GM12865 (cell line): ENCODE data around the gene MTM1.

ENCODE experiments used
- DNase-seq: peaks from one replicate; pipeline ENCODE4 v3.0.0; 2010; ENCODE audit warnings: low read depth
- H3K4me3 ChIP-seq: 2 replicates; pipeline ENCODE4 v1.5.1; 2011; ENCODE audit warnings: mild to moderate bottlenecking, low read depth, low read length, control low read depth
- CTCF ChIP-seq: IDR thresholded peaks from 2 replicates; pipeline ENCODE4 v1.5.1; 2011; ENCODE audit warnings: low read length, control low read depth, low read depth, inconsistent platforms; ENCODE audit not compliant: insufficient read depth; ENCODE audit errors: missing control alignments

Gene MTM1

GRCh38 chrX:150683112-150683511, 114.7 kb downstream of the MTM1 start:
- no peak for DNase-seq
- TF ChIP-seq CTCF, result no peak
- H3K4me3 ChIP-seq, result no peak overlapping the region

- no peak overlapping the region for H3K4me3 ChIP-seq
- TF ChIP-seq CTCF, result peak; percentile 50
- DNase-seq, result peak; percentile 52
Measured at GRCh38 chrX:150683536-150684146, 115.2 kb downstream of the MTM1 start.

- no peak for DNase-seq
Measured at GRCh38 chrX:150688911-150689451, 120.6 kb downstream of the MTM1 start.

GRCh38 chrX:150690126-150690525, 121.7 kb downstream of the MTM1 start:
- no peak overlapping the region for H3K4me3 ChIP-seq
- DNase-seq, result no peak
- TF ChIP-seq CTCF, result no peak

More at GRCh38 chrX:150688911-150689451, 120.6 kb downstream of the MTM1 start:
- no peak overlapping the region for H3K4me3 ChIP-seq
- no peak for TF ChIP-seq CTCF

- peak; percentile 15 for DNase-seq
- no peak for TF ChIP-seq CTCF
Measured at GRCh38 chrX:150692296-150692695, 123.9 kb downstream of the MTM1 start.

GRCh38 chrX:150692831-150693724, 124.7 kb downstream of the MTM1 start, which contains the start of gene MTMR1:
Gene MTMR1 (plus strand): TSS chrX:150693396. CDS start chrX:150693531, 135 bp downstream.
- peak; percentile 63 for DNase-seq
- peak within 1 kb of the TSS; percentile 78 for H3K4me3 ChIP-seq
- no peak for TF ChIP-seq CTCF

More at GRCh38 chrX:150692296-150692695, 123.9 kb downstream of the MTM1 start:
- peak overlapping the region; percentile 78 for H3K4me3 ChIP-seq
